GM12874 (cell line): ENCODE results near the gene DYNC1LI2.

Experiments
- CTCF ChIP-seq: IDR thresholded peaks from 2 replicates; pipeline ENCODE4 v1.5.1; 2011; ENCODE audit warnings: low read depth, mild to moderate bottlenecking, control low read depth, low read length, moderate library complexity; ENCODE audit not compliant: insufficient read depth

Gene DYNC1LI2

GRCh38 chr16:66735891-66736290, 15.5 kb downstream of the DYNC1LI2 start:
- no peak for TF ChIP-seq CTCF

GRCh38 chr16:66731101-66731500, 20.3 kb downstream of the DYNC1LI2 start:
- TF ChIP-seq CTCF = no peak

GRCh38 chr16:66728804-66729203, 22.6 kb downstream of the DYNC1LI2 start:
- no peak for TF ChIP-seq CTCF

- TF ChIP-seq CTCF = peak; percentile 47
These were observed 23.2 kb downstream of the DYNC1LI2 start for GRCh38 chr16:66728117-66728787.

GRCh38 chr16:66720766-66721165, 30.6 kb downstream of the DYNC1LI2 start:
- no peak for TF ChIP-seq CTCF

- no peak for TF ChIP-seq CTCF
These were observed 32.2 kb downstream of the DYNC1LI2 start for GRCh38 chr16:66719246-66719645.

- no peak for TF ChIP-seq CTCF
These were observed 33.6 kb downstream of the DYNC1LI2 start for GRCh38 chr16:66717776-66718175.
